NOMO-1 treated with DMSO at 0.1 percent for 48 hours (cell line): Measurements from ENCODE around the gene CYP3A7.
"Not testable (repeated sequence)": the region's sequence is repeated elsewhere in the genome, so short reads cannot be mapped to it uniquely, and the experiment has no call there.

ENCODE experiments used
- DNase-seq: peaks from one replicate; lab custom pipeline; 2025; ENCODE audit not compliant: unreplicated experiment; lab: John Stamatoyannopoulos, UW

CYP3A7 gene

DNA sequence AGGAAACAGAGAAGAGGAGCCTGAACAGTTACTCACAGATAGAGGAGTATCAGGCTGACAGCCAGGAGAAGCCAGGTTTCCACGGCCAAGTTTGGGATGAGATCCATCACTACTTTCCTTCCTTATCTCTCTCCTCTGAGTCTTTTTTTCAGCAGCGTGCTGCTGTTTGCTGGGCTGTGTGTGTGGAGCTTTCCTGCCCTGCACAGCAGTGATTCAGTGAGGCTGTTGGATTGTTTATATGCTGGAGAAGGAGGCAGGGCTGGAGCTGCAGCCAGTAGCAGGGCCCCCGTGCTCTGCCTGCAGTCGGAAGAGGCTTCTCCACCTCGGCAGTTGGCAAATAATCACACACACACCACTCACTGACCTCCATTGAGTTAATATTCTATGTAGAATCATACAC, at the start of gene CYP3A7:
Gene CYP3A7 (minus strand): TSS at position 210 of the 400 bp plus-strand sequence. CDS start 103 bp downstream, at position 107.
- DNase-seq, result no peak

DNA sequence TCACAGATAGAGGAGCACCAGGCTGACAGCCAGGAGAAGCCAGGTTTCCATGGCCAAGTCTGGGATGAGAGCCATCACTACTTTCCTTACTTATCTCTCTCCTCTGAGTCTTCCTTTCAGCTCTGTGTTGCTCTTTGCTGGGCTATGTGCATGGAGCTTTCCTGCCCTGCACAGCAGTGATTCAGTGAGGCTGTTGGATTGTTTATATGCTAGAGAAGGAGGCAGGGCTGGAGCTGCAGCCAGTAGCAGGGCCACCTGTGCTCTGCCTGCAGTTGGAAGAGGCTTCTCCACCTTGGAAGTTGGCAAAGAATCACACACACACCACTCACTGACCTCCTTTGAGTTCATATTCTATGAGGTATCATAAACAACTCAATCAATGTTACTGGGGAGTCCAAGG, 49.0 kb upstream of the CYP3A7 start, which contains the start of gene CYP3A4:
Gene CYP3A4 (minus strand): TSS at position 178 of the 400 bp plus-strand sequence. CDS start 103 bp downstream, at position 75.
- DNase-seq, result no peak

DNA sequence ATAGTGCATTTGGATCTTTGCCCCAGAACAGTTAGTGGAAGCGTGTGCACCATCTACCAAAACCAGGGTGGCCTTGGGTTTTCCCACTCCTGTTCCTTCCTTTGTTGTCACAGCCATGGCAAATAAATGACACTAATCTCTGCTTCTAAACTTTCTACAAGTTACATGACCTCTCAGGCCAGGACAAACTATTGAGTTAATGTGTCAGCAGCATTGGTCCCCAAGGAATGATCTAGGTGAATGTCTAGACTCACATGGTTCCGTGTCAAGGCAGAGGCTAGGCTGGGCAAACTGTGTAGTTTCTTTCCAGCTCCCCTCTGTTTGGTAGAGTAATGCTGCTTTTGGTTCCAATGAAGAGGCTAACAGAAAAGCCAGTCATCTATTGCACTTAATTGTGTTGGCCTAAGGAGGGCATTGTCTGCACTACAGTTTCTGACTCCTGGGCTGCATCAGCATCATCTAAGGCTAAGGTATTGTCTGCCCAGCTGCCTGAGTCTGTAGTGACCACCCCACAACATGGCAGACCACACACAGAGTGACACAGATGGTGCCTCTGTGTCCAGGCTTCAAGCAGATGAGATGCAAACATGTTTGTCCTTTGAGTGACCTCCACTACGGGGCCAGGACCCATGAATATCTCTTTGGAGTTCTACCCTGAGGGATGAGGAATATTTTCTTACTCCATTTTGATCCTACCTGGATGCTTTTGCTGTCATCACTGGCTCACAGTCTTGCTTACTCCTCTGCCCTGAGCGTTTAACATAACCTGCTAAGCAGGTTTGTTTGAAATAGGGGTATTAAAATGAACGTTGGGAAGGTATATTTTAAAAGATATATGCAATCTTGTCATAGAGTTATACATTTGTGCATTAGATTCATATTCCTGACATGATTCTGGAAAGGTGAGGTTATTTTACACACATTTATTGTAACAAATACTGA, 47.3 kb upstream of the CYP3A7 start:
- DNase-seq, result no peak

DNA sequence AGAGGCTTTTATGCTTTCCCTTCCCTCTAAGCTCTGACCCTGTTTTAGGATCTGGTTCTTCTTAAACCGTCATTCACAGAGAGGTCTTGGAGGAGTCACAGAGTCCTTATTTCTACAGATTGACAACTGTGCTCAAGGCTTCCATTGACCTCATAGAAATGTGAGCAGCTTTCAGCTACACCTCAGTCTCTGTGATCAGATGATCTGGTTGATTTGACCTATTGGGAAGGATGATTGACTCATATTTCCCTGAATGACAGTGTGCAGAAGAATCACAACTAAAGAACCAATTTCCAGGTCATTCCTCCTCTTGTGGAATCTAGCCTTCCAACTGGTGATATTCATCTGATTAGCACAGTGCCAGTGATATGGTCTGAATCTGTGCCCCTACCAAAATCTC, 45.6 kb upstream of the CYP3A7 start:
- no peak for DNase-seq

DNA sequence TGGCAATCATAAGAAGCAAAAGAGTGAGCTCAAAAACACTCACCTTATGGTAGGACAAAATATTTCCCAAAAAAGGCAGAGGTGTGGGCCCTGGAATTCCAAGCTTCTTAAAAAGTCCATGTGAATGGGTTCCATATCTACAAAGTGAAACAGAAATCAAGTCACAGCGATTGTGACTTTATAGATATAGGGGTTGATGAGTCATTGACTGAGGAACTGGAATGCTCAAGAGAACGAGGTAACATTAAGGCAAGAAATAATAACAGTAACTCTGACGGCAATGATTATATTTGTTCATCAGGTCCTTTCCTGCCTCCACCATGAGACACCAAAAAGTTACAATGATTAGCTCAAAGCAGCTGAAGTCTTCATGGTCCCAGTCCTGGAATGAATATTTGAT, 45.0 kb upstream of the CYP3A7 start:
- DNase-seq, result no peak

DNA sequence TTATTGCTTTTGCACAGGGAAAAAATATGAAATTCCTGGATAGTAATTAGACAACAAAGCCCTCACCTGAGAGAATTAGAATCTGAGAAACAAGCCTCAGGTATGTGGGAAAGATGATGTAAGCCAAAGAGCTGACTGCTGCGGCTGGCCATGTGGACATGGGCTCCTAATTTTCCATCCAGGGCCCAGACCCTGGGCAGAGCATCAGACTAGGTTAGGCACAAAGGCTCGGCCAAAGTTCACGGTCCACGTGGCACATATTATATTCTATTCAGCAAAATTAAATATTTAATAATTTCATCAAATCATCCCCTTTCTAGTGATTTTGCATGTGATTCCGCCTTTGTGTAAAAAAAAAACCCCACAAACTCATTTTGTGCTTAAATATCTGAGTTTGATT, 43.9 kb upstream of the CYP3A7 start:
- no peak for DNase-seq

DNA sequence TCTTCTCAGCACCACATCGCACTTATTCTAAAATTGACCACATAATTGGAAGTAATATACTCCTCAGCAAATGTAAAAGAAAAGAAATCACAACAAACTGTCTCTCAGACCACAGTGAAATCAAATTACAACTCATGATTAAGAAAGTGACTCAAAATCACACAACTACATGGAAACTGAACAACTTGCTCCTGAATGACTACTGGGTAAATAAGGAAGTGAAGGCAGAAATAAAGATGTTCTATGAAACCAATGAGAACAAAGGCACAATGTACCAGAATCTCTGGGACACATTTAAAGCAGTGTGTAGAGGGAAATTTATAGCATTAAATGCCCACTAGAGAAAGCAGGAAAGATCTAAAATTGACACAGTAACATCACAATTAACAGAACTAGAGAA, 38.4 kb upstream of the CYP3A7 start:
- DNase-seq, result not testable (repeated sequence)

DNA sequence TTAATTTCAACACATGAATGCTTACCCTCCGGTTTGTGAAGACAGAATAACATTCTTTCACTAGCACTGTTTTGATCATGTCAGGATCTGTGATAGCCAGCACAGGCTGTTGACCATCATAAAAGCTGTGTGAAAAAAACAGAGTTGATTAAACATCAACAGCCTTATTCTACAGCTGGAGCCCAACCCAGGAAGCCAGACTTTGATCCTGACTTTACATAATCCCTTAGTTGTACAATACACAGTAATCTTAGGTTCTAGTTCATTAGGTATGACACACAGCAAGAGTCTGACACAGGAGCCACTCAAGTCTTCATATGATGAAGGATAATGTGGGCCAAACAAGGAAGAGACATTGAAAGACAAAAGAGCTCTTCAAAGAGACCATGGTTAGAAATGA, 37.6 kb upstream of the CYP3A7 start:
- no peak for DNase-seq

DNA sequence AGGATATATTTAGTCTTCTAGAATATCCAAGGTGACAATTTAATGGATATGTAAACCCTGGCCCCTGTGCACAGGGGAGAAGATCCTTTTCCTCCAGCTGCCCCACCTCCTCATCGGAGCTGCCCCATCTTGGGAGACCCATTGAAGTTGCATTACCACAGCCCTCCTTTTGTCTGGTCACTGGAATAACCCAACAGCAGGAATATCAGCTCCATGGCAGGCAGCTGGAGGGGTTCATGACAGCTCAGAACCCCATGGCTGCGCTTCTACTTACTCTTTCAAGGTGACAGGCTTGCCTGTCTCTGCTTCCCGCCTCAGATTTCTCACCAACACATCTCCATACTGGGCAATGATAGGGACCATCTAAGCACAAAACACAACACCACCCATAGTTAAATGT, 34.5 kb upstream of the CYP3A7 start:
- DNase-seq, result not testable (repeated sequence)

DNA sequence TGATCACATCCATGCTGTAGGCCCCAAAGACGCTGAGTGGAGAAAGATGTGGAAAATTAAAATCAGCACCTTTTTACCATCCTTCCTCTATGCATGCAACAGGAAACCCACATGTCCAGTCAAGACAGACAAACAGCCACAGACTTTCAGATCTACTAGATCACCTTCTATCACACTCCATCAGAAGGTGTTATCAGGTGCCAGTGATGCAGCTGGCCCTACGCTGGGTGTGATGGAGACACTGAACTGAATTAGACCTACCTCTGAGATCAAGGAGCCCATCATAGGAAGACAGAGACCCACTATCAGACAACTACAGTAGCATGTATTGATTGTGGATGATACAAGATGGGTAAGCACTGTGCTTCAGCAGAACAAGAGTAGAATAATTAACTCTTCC, 33.5 kb upstream of the CYP3A7 start:
- DNase-seq, result no peak

DNA sequence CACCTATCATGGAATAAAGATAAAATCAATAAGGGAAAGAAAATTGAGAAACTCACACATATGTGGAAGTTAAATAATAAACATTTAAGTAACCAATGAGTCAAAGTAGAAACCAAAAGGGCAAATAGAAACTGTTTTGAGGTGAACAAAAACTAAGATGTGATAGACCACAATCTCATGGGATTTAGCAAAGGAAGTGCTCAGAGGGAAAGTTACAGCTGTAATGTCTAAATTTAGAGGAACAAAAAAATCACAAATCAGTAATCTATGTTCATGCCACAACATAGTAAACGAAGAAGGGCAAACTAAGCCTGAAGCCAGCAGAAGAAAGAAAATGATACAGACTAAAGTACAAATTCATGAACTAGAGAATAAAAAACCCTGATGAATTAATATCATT, 32.7 kb upstream of the CYP3A7 start:
- no peak for DNase-seq

DNA sequence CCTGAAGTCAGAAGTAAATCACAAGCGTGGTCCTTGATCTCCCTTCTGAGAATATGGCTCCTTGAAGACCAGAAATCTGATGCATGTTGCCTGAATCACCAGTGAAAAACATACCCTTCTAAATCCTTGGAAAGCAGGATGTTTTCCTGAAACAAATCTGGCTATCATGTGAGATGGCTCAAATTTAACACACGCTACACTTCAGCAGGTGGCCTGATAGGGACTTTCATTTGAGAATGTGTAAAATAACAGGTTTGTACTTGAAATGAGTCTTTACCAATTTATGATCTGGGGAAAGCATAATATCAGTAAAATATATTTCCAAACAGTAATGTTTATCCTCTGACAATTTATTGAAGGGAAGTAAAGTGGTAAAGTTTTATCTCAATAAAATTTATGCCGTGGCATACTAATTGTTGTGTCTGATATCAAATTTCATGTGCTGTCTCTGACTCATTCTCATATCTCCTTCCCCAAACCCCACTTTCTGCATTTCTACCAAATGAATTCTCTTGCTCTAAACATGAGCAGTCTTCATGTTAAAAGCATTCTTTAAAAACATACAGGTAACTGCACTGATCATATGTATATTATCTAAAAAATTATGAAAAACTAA, 31.6 kb upstream of the CYP3A7 start:
- no peak for DNase-seq

DNA sequence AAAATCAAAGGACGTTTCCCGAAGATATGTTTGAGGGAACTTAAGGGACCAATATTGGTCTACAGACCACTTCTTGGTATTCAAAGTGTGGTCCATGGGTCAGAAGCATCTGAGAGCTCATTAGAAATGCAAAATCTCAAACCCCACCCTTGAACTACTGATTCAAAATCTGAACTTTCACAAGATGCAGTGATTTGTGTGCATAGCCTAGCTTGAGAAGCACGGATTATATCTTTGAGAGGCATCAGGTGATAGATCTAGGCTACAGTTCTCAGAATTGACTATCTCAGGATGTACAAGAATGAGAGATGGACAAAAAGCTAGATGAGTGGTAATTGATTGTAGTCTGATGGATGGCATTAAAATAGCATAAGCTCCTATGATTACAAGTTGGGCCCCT, 29.5 kb upstream of the CYP3A7 start:
- DNase-seq, result no peak

DNA sequence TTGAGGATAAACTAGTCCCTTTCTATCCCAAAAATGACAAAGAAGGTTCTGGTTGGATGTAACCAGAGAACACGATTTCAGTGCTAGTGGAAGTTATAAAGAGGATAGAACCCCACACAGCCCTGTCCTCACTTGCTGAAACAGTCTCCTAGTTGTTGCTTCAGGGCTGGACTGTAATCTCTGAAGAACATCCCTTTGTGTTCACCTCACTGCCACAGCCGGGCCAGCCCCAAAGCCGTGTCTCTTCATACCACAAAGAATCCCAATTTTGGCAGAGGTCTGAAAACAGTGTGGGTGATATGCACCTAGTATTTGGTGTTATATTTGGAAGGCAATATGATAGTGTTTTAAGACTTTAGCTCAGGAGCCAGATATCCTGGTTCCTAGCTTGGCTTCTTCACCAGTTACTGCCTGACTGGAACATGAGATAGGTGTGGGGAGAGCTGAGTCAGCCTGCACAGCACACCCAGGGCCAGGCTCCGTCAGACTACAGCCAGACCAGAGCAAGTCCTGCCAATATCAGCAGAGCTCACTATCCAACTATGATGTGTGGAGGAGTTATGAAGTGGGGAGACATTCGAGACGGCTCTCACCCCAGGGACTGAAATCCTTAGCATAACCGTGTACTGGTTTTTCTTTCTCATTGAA, 27.8 kb upstream of the CYP3A7 start:
- no peak for DNase-seq

DNA sequence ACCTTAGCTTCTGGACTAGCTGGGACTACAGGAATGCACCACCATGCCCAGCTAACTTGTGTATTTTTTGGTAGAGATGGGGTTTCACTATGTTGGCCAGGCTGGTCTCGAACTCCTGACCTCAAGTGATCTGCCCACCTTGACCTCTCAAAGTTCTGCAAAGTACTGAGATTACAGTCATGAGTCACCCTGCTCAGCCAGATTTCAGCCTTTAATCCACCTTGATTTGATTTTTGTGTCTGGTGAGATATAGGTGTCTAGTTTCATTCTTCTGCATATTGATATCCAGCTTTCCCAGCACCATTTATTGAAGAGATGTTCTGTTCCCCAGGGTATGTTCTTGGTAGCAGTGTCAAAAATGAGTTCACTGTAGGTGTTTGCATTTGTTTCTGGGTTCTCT, 20.1 kb upstream of the CYP3A7 start:
- DNase-seq, result no peak

DNA sequence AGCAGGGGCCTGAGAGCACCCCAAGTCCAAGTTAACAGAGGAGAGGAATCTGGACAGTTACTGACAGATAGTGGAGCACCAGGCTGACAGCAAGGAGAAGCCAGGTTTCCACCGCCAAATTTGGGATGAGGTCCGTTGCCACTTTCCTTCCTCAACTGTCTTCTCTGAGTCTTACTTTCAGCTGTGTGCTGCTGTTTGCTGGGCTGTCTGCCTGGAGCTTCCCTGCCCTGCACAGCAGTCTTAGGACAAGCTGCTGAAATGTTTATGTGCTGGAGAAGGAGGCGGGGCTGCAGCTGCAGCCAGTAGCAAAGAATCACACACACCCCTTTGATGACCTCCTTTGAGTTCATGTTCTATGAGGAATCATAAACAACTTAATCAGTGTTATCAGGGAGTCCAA, 17.4 kb upstream of the CYP3A7 start:
- no peak for DNase-seq

DNA sequence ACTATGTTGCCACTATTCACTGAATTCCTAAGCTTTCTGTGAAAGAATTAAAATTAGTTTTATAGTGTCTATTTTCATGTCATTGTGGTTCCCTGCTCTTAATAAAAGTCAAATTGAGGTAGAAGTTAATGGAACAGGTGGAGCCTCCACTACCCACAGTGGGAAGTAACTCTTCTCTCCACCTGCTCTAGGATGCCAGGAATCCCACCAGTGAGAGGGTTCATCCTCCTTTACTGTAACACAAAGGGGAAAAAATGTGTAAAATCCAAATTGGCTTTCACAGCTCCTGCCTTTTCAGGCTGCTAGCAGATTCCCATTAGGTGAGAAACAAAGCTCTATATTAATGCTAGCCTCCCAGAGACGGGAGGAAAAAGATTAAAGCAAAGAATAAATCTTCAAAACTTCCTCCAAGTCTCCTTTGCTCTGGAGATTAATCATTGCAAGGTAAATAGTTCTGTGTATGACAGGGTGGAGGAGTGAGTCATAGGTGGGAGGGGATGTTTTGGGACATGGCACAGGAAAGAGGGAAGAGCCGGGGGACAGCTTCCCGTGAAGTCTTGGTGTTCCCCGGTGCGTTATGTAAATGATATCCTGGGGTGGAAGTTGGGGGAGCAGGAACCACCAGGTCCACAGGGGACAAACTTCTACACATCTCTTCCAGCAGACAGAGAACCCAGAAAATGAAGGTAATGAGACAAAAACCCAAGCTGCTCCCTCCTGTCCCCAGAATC, 16.5 kb upstream of the CYP3A7 start:
- not testable (repeated sequence) for DNase-seq

DNA sequence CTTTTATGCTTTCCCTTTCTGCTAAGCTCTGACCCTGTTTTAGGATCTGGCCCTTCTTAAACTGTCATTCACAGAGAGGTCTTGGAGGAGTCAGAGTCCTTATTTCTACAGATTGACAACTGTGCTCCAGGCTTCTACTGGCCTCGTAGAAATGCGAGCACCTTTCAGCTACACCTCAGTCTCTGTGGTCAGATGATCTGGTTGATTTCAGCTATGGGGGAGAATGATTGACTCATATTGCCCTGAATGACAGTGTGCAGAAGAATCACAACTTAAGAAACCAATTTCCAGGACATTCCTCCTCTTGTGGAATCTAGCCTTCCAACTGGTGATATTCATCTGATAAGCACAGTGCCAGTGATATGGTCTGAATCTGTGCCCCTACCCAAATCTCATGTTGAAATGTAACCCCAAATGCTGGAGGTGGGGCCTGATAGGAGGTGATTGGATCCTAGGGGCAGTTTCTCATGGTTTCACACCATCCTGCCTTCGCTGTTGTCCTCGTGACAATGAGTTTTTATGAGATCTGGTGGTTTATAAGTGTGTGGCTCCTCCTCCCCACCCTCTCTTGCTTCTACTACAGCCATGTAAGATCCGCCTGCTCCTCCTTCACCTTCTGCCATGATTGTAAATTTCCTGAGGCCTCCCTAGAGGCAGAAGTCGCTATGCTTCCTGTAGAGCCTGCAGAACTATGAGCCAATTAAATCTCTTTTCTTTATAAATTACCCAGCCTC, 14.0 kb upstream of the CYP3A7 start:
- DNase-seq, result no peak

DNA sequence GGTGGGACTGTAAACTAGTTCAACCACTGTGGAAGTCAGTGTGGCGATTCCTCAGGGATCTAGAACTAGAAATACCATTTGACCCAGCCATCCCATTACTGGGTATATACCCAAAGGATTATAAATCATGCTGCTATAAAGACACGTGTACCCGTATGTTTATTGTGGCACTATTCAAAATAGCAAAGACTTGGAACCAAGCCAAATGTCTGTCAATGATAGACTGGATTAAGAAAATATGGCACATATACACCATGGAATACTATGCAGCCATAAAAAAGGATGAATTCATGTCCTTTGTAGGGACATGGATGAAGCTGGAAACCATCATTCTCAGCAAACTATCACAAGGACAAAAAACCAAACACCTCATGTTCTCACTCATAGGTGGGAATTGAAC, 11.9 kb upstream of the CYP3A7 start:
- DNase-seq, result not testable (repeated sequence)

DNA sequence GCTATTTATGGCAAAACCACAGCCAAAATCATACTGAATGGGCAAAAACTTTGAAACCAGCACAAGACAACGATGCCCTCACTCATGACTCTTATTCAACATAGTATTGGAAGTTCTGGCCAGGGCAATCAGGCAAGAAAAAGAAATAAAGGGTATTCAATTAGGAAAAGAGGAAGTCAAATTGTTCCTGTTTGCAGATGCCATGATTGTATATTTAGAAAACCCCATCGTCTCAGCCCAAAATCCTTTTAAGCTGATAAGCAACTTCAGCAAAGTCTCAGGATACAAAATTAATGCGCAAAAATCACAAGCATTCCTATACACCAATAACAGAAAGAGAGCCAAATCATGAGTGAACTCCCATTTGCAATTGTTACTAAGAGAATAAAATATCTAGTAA, 10.4 kb upstream of the CYP3A7 start:
- DNase-seq, result not testable (repeated sequence)
